K562 (cell line): ENCODE data around the gene TRNAU1AP. TPM values are rescaled to one million over a fixed set of nuclear protein-coding genes. Genes with fewer than 3 reads are reported as not detected.

Experiments
- ATAC-seq: fragments of 200-7000 bp; cut with Tn5 transposase; 3 replicates; pipeline ENCODE4 v1.9.1; 2020; ENCODE audit warnings: moderate library complexity
- BruUV-seq: library from RNA; stranded (reverse); fragments of 400-500 nt; replicated peaks from 2 replicates; lab custom pipeline; 2021; lab: Mats Ljungman, UMichigan
- CTCF ChIA-PET: fragments of 300-600 bp; formaldehyde crosslinking; extraction: SDS; loops from one replicate; lab custom pipeline; 2021; ENCODE audit warnings: low intra/inter-chr PET ratio; lab: Yijun Ruan, JAX
- POLR2A ChIA-PET: fragments of 300-600, 350-650 bp; sonication (Branson Sonifier 250); formaldehyde crosslinking; extraction: SDS; loops from one replicate; lab custom pipeline; 2021; ENCODE audit warnings: antibody characterized with exemption, inconsistent platforms; lab: Yijun Ruan, JAX
- DNase-seq, 4 experiments: peaks; one replicate each; pipeline versions ENCODE4 v3.0.0 to v3.0.0-alpha.2; 2011 to 2018; ENCODE audit warnings: low spot score in 3 of 4, mixed read lengths in 3 of 4; ENCODE audit errors: extremely low read depth in 1 of 4
- FAIRE-seq: peaks from 2 replicates; lab custom pipeline; 2011; peaks lifted over from hg19 to GRCh38; lab: Jason Lieb, UNC
- H2AFZ ChIP-seq: 2 replicates; pipeline ENCODE4 v1.6.0; 2011; ENCODE audit warnings: low read depth, low read length, control low read depth, inconsistent platforms
- H3K27ac ChIP-seq: fragments of 200-600 bp; 3 replicates; pipeline ENCODE4 v1.8.0; 2011; ENCODE audit warnings: low read depth, mild to moderate bottlenecking, control low read depth, inconsistent platforms, low read length, moderate library complexity, mixed read lengths; ENCODE audit errors: extremely low read depth
- H3K27me3 ChIP-seq, 2 experiments: fragments of 300-600 bp in 1 of 2; 2 replicates in 1 of 2; 3 replicates in 1 of 2; pipeline versions ENCODE4 v1.6.0 to v1.8.0; 2011; ENCODE audit warnings: inconsistent platforms in 2 of 2, low read length in 2 of 2, mild to moderate bottlenecking in 1 of 2, mixed read lengths in 1 of 2, moderate library complexity in 1 of 2; ENCODE audit not compliant: control insufficient read depth in 2 of 2, insufficient read depth in 2 of 2
- H3K36me3 ChIP-seq: fragments of 300-600 bp; 3 replicates; pipeline ENCODE4 v1.8.0; 2011; ENCODE audit warnings: mild to moderate bottlenecking, low read length, inconsistent platforms; ENCODE audit not compliant: control insufficient read depth, insufficient read depth
- H3K4me1 ChIP-seq, 2 experiments: fragments of 200-600 bp in 1 of 2; replicated peaks in 1 of 2; 2 replicates in 1 of 2; 3 replicates in 1 of 2; pipeline versions ENCODE4 v1.5.1 to v1.8.0; 2011; ENCODE audit warnings: inconsistent platforms in 2 of 2, low read length in 2 of 2, mild to moderate bottlenecking in 1 of 2, mixed read lengths in 1 of 2, moderate library complexity in 1 of 2; ENCODE audit not compliant: control insufficient read depth in 2 of 2, insufficient read depth in 2 of 2
- H3K4me2 ChIP-seq: 2 replicates; pipeline ENCODE4 v1.6.1; 2011; ENCODE audit warnings: low read length, control low read depth, inconsistent platforms, mixed read lengths; ENCODE audit not compliant: insufficient read depth
- H3K4me3 ChIP-seq: fragments of 200-600 bp; sonication (generic), shearing (Covaris generic); 2 replicates; pipeline ENCODE4 v1.5.1; 2016; ENCODE audit warnings: control low read depth, inconsistent platforms
- H3K79me2 ChIP-seq: fragments of 200-600 bp; 3 replicates; pipeline ENCODE4 v1.8.0; 2011; ENCODE audit warnings: low read length, inconsistent platforms; ENCODE audit not compliant: control insufficient read depth, insufficient read depth
- H3K9ac ChIP-seq, 2 experiments: 2 replicates each; pipeline versions ENCODE4 v1.6.0 to v1.6.1; 2011; ENCODE audit warnings: low read depth in 2 of 2, low read length in 2 of 2, control low read depth in 1 of 2, inconsistent platforms in 1 of 2, mild to moderate bottlenecking in 1 of 2, mixed read lengths in 1 of 2; ENCODE audit not compliant: insufficient read depth in 1 of 2
- H3K9me1 ChIP-seq: one replicate; pipeline ENCODE4 v1.6.0; 2011; ENCODE audit warnings: inconsistent platforms, mild to moderate bottlenecking, low read length, moderate library complexity; ENCODE audit not compliant: control insufficient read depth, insufficient read depth
- H3K9me3 ChIP-seq: replicated peaks from 2 replicates; pipeline ENCODE4 v1.5.1; 2011; ENCODE audit warnings: low read depth, low read length, inconsistent platforms; ENCODE audit not compliant: control insufficient read depth, insufficient read depth
- H4K20me1 ChIP-seq: replicated peaks from 2 replicates; pipeline ENCODE4 v1.6.1; 2011; ENCODE audit warnings: low read length, inconsistent platforms, mixed read lengths; ENCODE audit not compliant: control insufficient read depth, insufficient read depth
- CHAMP1 ChIP-seq: fragments of 450-650 bp; IDR thresholded peaks from 2 replicates; pipeline ENCODE4 v1.6.1; 2016; ENCODE audit warnings: mild to moderate bottlenecking
- ETV1 ChIP-seq: fragments of 450-650 bp; conservative IDR thresholded peaks from 2 replicates; pipeline ENCODE4 v1.6.1; 2016; ENCODE audit warnings: missing genetic modification characterization, control low read depth, low read depth, missing compliant biosample characterization
- HCFC1 ChIP-seq: IDR thresholded peaks from 2 replicates; pipeline ENCODE4 v1.6.1; 2012; ENCODE audit warnings: low read depth, low read length, improper control_type of control experiment
- ILK ChIP-seq: fragments of 450-650 bp; IDR thresholded peaks from 2 replicates; pipeline ENCODE4 v1.6.1; 2016; ENCODE audit warnings: missing genetic modification characterization, low read depth, mild to moderate bottlenecking, missing compliant biosample characterization, moderate library complexity, borderline replicate concordance
- NFIC ChIP-seq: fragments of 450-650 bp; IDR thresholded peaks from 2 replicates; pipeline ENCODE4 v1.6.1; 2017; ENCODE audit warnings: mild to moderate bottlenecking, inconsistent platforms
- NR2F6 ChIP-seq: fragments of 450-650 bp; formaldehyde crosslinking; IDR thresholded peaks from 2 replicates; pipeline ENCODE4 v1.4.0; 2020; ENCODE audit warnings: mild to moderate bottlenecking
- PCBP2 ChIP-seq: fragments of 200-400 bp; formaldehyde crosslinking; IDR thresholded peaks from 2 replicates; pipeline ENCODE4 v1.6.1; 2018; ENCODE audit warnings: low read length, low read depth, mild to moderate bottlenecking, moderate library complexity; ENCODE audit not compliant: poor library complexity, severe bottlenecking
- PRMT5 ChIP-seq: sonication (generic); formaldehyde crosslinking; IDR thresholded peaks from 2 replicates; pipeline ENCODE4 v1.5.0; 2020; ENCODE audit warnings: missing genetic modification reagents
- TFE3 ChIP-seq: fragments of 450-650 bp; formaldehyde crosslinking; IDR thresholded peaks from 2 replicates; pipeline ENCODE4 v1.4.0; 2020; ENCODE audit warnings: mild to moderate bottlenecking, mixed read lengths
- ZNF830 ChIP-seq: fragments of 250-450 bp; sonication (Bioruptor Pico); IDR thresholded peaks from 2 replicates; pipeline ENCODE4 v1.5.0; 2021; ENCODE audit warnings: mild to moderate bottlenecking
- ZSCAN32 ChIP-seq: fragments of 450-650 bp; formaldehyde crosslinking; IDR thresholded peaks from 2 replicates; pipeline ENCODE4 v1.4.0; 2020; ENCODE audit warnings: mild to moderate bottlenecking, moderate library complexity
- WGBS: fragments of 100-300 bp; shearing (Covaris generic); methylation state at CpG from one replicate; pipeline ENCODE4 v1.1.6; 2016; ENCODE audit warnings: low coverage, mixed read lengths; ENCODE audit not compliant: insufficient coverage; ENCODE audit errors: missing lambda C conversion rate; 5-methylcytosine and 5-hydroxymethylcytosine counted together
- in situ Hi-C: fragments of 300-500 bp; cut with MboI; formaldehyde crosslinking; loops from 4 replicates; pipeline ENCODE4 v1.15.0; 2018; ENCODE audit warnings: inconsistent platforms, mixed read lengths
- intact Hi-C: fragments of 100-400 bp; cut with micrococcal nuclease; formaldehyde crosslinking; loops from 2 replicates; pipeline ENCODE4 v1.14.2; 2022
- polyA plus RNA-seq, 8 experiments: library from polyadenylated mRNA; depleted of rRNA in 4 of 8; stranded (reverse) in 5 of 8; unstranded in 3 of 8; fragments of >200 nt; fragmentation: Nextera tagmentation in 2 of 8; fragmentation: Illumina TruSeq in 1 of 8; extraction: Ambion mirVana in 2 of 8; extraction: Trizol in 1 of 8; gene quantifications; 2 replicates each; pipeline versions ENCODE4 v1.2.1 to v1.2.3, GENCODE V29; 2011 to 2014; ENCODE audit warnings: inconsistent platforms in 1 of 8, missing spikeins in 1 of 8
- total RNA-seq, 7 experiments: library from RNA; depleted of rRNA in 6 of 7; stranded (reverse); fragments of >200 nt in 6 of 7; fragmentation: Illumina TruSeq in 2 of 7; extraction: Trizol in 2 of 7; gene quantifications; 2 replicates each; pipeline versions ENCODE4 v1.2.1 to v1.2.3, GENCODE V29; 2011 to 2021; ENCODE audit warnings: low replicate concordance in 1 of 7

TRNAU1AP gene
- total and polyA plus RNA-seq, 9 of the 15 experiments (the other 6 are each of a cell fraction or from before 2014, with no cell fraction given) = 34.9 to 110 (median 46.3) TPM

GRCh38 chr1:28560886-28561285 is 8.0 kb downstream of the TRNAU1AP start:
- TSS peak; percentile 18 for BruUV-seq
- no peaks in the 10 kb centered on the region for H3K27me3 ChIP-seq
- FAIRE-seq = peak; percentile 54
- no peak overlapping the region for H3K9ac ChIP-seq
- TF ChIP-seq ETV1 (tag) (no peak), HCFC1 (no peak), ZNF830 (no peak), TFE3 (CRISPR knock-in tag) (no peak), PRMT5 (CRISPR knock-in tag) (no peak), ILK (tag) (no peak), CHAMP1 (no peak), NR2F6 (CRISPR knock-in tag) (no peak), NFIC (no peak), ZSCAN32 (CRISPR knock-in tag) (no peak), PCBP2 (no peak)
- TF ChIP-seq, all 486 proteins: peak for 0
- WGBS = 93% methylated on average over 3 of the region's 3 CpGs
- no peaks in the 10 kb centered on the region for H3K4me1 ChIP-seq
- no peak overlapping the region for H3K4me3 ChIP-seq
- ChIA-PET POLR2A (interaction anchor here (0.6 to 11.0 kb wide), 3 partner anchors 8 to 19 kb away, joined by 3 to 157 read pairs (median 7); no protein-coding TSS in a partner anchor), CTCF (no interaction called here)
- no peaks in the 10 kb centered on the region for H3K9me1 ChIP-seq
- DNase-seq = no peak
- H3K9me3 ChIP-seq = no peaks in the 10 kb centered on the region
- H3K4me2 ChIP-seq = no peak overlapping the region
- H3K27ac ChIP-seq = no peak overlapping the region
- no peak overlapping the region for H2AFZ ChIP-seq
- in situ Hi-C loops (no loop called here), intact Hi-C loops (no loop called here)
- H3K79me2 ChIP-seq = no peaks in the 10 kb centered on the region
- H3K36me3 ChIP-seq = peaks cover 76% of the 10 kb centered on the region; the same call in 2 of the 3 replicates
- no peaks in the 10 kb centered on the region for H4K20me1 ChIP-seq
- no peak for ATAC-seq
